Measurements from ENCODE around the gene SOBP.

SOBP gene

GRCh38 chr6:107611094-107611810 lies 121.3 kb downstream of the SOBP start:
- DNase-seq (ENCODE audit: insufficient read length, low spot score) = no peak
- no peak for FAIRE-seq

GRCh38 chr6:107612762-107613415 lies 123.0 kb downstream of the SOBP start:
- FAIRE-seq (no peak), DNase-seq (ENCODE audit: insufficient read length, low spot score) (no peak)

- DNase-seq (ENCODE audit: insufficient read length, low spot score) (no peak), FAIRE-seq (no peak)
These were observed 123.9 kb downstream of the SOBP start for GRCh38 chr6:107613651-107614379.

GRCh38 chr6:107614828-107615227 lies 124.9 kb downstream of the SOBP start:
- DNase-seq (ENCODE audit: insufficient read length, low spot score) = no peak
- FAIRE-seq = no peak

GRCh38 chr6:107616775-107617174 lies 126.9 kb downstream of the SOBP start:
- no peak for DNase-seq (ENCODE audit: insufficient read length, low spot score)
- FAIRE-seq = no peak

GRCh38 chr6:107617341-107617932 lies 127.5 kb downstream of the SOBP start:
- DNase-seq (ENCODE audit: insufficient read length, low spot score) = no peak
- FAIRE-seq = no peak

GRCh38 chr6:107618672-107619071 lies 128.8 kb downstream of the SOBP start:
- FAIRE-seq (no peak), DNase-seq (ENCODE audit: insufficient read length, low spot score) (no peak)

GRCh38 chr6:107620732-107621131 lies 130.8 kb downstream of the SOBP start:
- FAIRE-seq (no peak), DNase-seq (ENCODE audit: insufficient read length, low spot score) (no peak)

GRCh38 chr6:107621229-107621937 lies 131.5 kb downstream of the SOBP start:
- DNase-seq (ENCODE audit: insufficient read length, low spot score) (no peak), FAIRE-seq (no peak)

- no peak for FAIRE-seq
- no peak for DNase-seq (ENCODE audit: insufficient read length, low spot score)
These were observed 132.4 kb downstream of the SOBP start for GRCh38 chr6:107622269-107622668.

GRCh38 chr6:107624050-107624449 lies 134.1 kb downstream of the SOBP start:
- no peak for FAIRE-seq
- no peak for DNase-seq (ENCODE audit: insufficient read length, low spot score)

GRCh38 chr6:107624541-107624940 lies 134.6 kb downstream of the SOBP start:
- DNase-seq (ENCODE audit: insufficient read length, low spot score) = peak; percentile 9
- FAIRE-seq = no peak

GRCh38 chr6:107625264-107625663 lies 135.3 kb downstream of the SOBP start:
- DNase-seq (ENCODE audit: insufficient read length, low spot score) (no peak), FAIRE-seq (no peak)

- FAIRE-seq (no peak), DNase-seq (ENCODE audit: insufficient read length, low spot score) (no peak)
These were observed 136.7 kb downstream of the SOBP start for GRCh38 chr6:107626645-107627044.

- DNase-seq (ENCODE audit: insufficient read length, low spot score) (no peak), FAIRE-seq (no peak)
These were observed 138.1 kb downstream of the SOBP start for GRCh38 chr6:107627969-107628368.

- DNase-seq (ENCODE audit: insufficient read length, low spot score) = no peak
These were observed 139.0 kb downstream of the SOBP start for GRCh38 chr6:107628878-107629277.

GRCh38 chr6:107629548-107630129 lies 139.7 kb downstream of the SOBP start:
- FAIRE-seq (no peak), DNase-seq (ENCODE audit: insufficient read length, low spot score) (no peak)

More at GRCh38 chr6:107628878-107629277, 139.0 kb downstream of the SOBP start:
- no peak for FAIRE-seq

- DNase-seq (ENCODE audit: insufficient read length, low spot score) = no peak
- no peak for FAIRE-seq
These were observed 140.5 kb downstream of the SOBP start for GRCh38 chr6:107630348-107630977.

- no peak for DNase-seq (ENCODE audit: insufficient read length, low spot score)
- no peak for FAIRE-seq
These were observed 142.6 kb downstream of the SOBP start for GRCh38 chr6:107632381-107633136.
